ENCODE data around the gene HOXC5.

Gene HOXC5

DNA sequence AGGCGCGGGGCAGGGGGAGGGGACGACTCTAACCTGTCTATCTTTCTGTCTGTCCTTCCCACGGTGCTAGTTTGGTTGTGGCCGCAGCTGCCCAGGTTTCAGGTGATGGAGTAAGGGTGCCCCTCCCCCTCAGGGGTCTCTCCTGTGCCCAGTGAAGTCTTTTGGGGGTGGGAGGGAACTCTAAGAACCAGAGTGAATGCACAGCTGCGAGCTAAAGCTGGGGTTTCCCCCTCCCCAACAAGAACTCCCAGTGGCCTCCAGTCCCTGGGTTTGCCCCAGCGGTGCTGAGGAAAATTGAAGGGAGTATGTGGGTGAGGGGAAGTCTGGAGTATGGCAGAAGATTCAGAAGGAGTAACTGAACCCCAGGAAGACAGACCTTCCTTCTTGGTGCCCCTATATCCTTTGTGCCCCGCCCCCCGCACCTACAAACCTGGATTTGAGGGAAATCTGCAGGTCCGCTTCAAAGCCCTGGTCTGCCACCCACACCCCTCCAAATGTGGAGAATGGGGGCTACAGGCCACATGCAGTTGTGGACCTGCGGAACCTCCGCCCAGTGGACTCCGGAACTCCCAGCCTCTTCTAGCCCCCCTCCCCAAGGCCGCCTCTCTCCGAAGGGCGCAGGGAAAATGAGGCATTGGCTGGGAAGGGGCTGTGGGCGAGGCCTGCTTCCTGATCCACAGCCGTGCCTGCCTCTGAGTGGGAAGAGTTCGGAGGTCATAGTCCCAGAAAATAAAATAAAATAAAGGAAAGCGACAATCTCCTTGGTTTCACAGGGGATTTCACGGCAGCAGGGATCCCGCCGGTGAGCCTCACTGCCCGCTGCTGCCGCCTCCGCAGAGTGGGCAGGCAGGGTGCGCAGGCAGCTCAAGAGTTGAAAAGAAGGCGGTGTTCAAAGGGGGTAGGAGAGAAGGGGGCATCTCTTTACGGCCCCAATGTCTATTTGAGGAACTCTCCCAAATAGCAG is 36.3 kb upstream of the HOXC5 start:
- no peak for DNase-seq

DNA sequence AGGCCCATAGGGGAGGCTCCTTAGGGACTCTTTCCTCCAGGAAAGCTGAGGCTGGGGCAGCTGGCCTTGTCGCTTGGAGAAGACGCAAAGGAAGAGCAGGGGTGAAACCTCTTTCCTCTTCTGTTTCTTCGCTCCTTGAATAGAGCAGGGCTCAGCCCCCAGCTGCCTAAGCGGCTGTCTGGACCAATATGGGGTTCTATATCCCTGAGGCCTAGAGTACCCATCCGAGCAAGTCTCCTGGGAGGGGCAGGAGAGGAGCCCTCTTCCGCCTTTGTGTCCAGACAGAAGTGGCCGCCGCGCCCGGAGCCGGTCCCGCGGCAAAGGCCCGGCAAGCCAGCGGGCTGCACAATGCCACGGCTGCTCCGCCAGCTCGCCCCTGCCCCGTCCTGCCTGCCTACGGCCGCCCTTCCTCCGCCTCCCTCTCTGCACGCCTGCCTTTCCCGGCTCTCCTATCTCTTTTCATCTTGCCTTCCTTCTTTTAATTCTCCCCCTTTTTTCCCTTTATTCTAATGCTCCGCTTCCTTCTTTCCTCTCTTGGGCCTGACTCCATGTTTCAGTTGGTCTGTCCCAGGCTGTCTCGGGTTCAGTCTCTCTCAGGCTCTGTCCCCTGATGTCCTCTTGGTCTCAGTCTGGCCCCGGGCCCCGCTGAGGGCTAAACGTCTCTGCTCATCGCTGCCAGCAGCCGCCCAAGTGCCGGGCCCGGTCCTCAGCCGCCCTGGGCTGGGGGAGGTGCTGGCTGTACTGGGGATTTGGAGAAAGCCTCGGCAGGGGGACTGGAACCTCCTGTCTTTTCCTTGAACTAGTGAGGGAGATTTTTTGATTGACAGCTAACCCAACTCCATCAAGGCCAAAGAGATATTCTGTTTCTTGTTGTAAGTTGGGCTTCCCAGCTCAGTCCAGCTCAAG is 35.4 kb upstream of the HOXC5 start:
- DNase-seq, result no peak

DNA sequence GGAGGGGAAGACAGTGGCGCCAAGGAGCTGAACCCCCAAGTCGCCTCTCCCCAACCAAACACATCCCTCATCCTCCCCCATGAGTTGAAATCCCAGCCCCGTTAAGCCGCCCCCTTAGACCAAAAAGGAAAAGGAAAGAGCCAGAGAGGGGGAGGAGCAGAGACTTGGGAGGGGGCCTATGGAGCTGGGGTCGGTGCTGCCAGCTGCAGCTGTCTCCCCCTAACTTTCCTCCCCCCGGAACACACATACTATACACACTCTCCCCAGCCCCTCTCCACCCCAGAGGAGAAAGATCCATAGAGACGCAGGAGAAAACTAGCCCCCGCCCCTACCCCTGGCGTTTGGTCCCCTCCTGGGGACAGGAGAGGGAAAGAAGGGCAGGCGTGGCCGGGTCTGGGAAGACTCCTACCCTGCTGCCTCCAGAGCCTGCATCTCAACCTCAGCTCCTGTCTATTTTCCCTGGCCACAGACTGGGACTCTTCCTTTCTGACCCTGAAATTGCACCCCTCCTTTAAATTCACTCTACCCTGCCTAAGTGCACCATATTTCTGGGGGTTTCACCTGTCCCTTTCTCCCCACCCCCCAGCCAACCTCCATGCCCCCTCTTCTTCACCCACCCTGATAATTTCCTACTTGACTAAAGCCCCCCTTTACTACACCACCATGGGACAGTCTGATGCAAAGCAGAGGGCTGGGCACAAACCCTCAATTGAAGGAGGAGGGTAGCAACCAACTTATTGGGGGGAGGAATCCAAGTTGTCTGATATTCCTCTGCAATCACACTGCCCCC is 34.5 kb upstream of the HOXC5 start:
- DNase-seq, result no peak

DNA sequence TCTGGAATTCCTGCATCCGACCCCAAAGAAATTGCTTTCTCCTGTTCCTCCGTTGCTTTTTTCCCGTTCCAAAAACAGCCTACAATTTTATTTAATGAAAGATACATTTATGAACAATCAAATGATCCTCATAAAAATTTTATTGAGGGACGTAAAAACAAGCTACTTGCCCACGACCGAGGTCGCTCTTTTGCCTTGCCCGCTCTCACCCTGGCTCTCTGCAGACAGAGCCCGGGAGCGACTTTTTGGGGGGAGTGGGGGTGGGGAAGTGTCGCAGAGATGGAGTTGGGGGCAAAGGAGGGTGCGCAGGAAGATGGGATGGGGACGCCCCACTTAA is 34.0 kb upstream of the HOXC5 start:
- DNase-seq, result no peak

DNA sequence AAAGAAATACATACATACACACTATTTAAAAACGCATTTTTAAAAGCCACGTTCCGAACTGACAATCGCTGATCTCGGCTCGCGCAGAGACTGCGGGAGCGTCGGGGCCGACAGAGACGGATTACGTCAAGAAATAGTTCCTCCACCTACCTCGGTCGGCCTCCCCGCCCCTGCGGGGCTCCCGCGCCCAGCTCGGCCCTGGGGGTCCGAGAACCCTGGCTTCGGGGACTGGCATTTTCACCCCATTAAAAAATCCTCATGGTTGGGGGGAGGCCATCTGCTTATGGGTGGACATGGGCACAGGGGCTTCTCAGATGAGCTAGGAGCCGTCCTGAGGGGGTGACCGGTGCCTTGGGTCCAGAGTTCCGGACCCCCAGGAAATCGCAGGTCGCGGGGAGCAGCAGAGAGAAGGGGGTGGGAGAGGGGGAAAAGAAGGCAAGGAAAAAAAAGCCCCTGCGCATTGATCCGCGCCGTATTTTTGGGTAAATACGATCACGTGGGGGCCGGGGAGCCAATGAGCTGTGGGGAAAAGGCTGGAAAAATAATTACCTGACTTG is 33.2 kb upstream of the HOXC5 start:
- DNase-seq, result no peak

DNA sequence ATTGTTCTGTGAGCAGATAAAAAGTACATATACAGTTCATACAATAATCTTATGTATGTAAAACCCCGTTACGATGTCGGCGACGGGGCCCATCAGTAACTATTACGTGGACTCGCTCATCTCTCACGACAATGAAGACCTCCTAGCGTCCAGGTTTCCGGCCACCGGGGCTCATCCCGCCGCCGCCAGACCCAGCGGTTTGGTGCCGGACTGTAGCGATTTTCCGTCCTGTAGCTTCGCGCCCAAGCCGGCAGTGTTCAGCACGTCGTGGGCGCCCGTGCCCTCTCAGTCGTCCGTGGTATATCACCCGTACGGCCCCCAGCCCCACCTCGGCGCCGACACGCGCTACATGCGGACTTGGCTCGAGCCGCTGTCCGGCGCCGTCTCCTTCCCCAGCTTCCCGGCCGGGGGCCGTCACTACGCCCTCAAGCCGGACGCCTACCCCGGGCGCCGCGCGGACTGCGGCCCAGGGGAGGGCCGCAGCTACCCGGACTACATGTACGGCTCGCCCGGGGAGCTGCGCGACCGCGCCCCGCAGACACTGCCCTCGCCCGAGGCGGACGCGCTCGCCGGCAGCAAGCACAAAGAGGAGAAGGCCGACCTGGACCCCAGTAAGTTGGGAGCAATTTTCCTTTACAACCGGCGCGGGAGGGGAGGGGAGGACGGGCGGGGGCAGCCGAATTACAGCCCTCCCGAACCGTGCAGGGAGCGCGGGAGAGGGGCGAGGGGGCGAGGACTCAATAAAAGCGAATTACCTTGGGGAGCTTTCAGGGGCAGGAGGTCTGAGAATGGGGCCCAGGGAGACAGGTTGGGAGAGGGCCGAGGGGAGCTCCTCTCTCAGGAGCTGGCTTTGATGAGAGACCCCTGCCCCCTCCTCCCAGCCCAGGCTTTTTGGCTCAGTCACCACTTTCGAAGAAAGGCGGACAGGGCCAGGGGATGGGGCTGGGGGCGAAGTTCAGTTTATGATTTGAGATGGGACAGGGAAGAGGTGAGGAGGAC is 32.4 kb upstream of the HOXC5 start, which contains the start of gene HOXC9:
Gene HOXC9, plus strand, starts transcription at position 46 of the 999 bp plus-strand sequence. Its CDS starts 28 bp downstream, at position 74.
- DNase-seq, result no peak

DNA sequence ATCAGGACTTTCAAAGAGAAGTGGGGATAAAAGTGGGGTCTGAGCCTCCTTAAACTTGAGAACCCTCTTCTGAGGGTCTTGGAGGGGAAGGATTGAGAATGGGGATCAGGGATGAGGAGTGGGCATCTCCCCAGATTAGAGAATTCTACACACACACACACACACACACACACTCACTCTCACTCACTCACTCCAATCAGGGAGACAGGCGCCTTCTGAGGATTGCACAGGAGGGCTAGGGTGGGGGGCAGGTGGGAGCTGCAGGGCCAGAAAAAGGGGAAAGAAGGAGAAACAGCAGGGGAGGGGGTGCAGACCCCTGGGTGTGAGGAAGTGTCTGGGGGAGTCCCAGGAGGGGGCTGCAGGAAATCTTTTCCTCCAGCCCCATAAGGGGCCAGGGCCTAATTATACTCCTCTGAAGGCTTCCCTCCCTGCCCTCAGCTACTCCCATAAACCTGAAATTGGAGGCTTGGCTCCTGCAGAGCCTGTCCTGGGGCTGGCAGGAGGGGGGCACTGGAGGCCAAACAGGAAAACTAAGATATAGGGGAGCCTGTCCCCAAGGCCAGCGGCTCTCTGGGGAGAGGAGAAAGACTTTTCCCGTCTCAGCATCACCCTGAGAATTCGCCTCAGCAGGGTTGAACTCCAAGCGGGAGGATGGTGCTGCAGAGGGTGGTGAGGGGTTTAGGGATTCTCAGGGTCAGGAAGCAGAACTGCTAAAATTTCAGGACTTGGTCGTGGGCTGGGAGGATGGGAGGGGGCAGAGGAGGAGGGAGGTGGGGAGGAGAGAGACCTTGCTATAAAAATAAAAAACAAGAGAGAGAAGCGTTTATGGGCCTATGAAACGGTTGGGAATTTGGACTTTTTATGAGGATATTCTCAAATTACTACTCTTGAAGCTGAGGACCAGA is 31.3 kb upstream of the HOXC5 start:
- DNase-seq, result no peak

DNA sequence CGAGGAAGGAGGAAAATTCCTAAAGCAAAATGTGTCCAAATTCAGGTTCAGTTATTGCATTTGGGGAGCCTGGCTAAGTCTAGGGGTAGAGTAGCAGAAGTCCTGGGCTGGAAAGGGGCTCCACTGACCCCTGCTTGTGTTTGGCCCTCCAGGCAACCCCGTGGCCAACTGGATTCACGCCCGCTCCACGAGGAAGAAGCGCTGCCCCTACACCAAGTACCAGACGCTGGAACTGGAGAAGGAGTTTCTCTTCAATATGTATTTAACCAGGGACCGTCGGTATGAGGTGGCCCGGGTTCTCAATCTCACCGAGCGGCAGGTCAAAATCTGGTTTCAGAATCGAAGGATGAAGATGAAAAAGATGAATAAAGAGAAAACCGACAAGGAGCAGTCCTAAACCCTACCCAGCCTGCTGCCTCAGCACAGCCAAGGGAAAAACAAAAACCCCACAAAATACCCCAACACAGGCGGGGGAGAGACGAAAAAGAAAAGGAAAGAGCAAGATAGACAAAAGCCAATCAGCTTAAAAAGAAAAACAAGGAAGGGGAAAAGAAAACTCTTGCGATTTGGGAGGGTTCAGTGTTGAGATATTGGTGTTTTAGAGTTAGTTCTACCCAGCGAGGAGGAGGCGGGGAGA is 30.5 kb upstream of the HOXC5 start:
- DNase-seq, result no peak

DNA sequence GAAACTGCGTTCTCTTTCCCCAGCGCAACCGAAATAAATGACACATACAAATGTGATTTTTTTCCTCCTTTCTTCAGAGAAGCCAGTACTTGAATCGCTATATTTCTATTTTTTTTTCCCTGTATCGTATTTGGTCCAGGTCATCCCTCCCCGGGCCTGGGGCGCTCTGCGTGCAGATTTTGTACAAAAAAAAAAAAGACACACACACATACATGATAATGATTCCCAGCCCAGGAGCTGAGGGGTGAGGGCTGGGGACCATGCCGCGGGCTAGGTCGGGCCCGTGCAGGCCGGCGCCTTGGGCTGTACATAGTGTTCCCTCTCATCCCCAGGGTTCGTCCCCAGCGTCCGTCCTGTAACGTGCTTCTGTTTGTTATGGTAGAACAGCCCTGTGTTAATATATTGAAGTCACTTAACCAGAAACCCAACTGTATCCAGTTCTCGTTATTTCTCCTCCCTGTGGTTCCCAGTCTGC is 29.9 kb upstream of the HOXC5 start:
- no peak for DNase-seq

DNA sequence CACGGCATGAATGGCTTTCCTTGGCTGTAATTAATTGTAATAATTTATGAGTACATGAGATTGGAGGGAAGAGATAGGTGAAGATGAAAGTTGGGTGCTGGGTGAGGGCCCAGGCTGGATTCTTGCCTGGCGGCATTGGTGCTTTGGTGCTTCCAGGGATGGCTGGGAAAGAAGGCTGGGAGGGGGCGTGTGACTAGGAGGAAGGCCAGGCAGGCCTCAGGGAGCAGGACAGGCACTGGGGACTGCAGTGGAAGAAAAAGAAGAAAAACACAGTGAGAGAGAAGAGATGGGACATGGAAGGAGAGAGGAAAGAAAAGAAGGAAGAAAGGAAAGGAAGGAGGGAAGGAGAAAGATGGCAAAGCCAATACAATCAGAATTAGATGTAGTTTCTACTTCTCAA is 29.2 kb upstream of the HOXC5 start:
- no peak for DNase-seq

DNA sequence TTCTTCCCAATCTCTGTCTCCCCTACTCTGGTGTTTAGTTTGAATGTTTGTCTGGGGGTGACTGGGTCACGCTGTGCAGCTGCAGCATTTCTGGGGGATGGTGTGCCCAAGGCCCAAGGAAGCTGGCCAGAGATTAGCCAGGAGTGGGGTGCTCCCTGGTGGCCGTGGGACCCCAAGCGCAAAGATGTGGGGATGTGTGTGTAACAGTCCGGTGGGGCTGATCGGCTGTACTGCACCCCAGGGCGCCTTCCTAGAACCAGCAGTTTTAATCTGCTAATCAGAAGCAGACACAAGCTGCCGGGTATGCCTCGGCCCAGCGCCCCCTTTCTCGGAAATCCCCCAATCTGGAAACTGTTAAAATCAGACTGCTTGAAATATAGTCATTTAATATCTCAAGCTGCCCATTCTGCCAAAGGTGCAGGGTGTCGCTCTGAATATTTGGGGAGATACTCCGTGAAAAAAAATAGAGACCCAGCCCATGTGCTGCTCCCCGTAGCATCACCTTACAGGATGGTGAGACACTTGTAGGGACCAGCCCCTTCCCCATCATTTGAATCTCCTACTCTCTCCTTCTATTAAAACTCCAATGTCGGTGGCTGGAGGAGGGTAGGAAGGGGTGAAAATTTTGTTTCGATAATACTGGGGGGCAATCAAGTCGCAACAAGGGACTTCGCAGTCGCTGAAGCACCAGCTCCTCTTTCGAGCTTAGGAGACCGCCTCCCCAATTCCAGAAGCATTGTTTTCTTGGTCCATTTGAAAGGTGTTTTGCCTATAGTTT is 28.6 kb upstream of the HOXC5 start:
- no peak for DNase-seq

DNA sequence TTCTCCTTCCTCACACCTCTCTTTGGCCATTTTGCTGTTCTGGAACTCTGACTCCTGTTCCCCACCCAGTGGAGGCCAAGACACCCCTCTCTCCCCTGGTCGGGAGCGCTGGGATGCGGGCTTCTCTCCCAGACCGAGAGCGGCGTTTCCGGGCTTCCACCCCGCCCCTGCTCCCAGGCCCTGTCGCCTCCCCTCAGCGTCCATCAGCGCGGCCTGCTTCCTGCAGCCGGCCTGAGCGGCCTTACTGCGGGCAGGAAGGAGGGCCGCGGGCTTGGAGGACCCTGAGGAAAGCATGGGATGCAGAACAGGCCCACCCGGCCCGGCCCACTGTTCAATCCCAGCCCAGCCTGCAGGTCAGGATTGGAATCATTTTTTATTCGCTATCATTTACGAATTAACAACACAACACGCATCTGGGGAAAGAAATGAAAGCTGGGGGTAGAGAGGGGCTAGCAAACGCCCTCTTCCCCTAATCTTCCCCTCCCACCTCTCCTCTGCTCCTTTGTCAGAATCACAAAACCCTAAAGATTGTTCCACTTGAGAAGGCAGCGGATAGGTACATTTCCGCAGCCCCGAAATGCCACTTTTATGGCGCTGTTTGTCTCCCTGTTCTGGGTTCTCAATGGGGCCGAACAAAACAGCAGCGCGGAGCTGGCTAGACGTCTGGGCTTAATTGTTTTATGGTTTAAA is 27.9 kb upstream of the HOXC5 start:
- no peak for DNase-seq

DNA sequence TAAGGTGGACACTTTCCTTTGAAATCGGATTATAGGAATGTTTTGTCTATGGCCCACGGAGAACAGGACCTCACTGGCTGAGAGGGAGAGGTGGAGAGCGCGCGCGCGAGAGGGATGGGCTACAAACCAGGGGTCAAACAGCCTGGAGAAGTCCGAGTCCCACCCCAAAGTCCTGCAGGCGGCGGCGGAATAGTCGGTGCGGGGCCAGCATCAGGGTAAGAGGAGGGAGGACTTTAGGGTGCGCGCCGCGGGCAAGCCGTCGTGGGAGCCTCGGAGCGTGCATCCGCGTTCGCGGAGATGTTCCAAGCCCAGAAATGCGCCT is 27.4 kb upstream of the HOXC5 start:
- no peak for DNase-seq

DNA sequence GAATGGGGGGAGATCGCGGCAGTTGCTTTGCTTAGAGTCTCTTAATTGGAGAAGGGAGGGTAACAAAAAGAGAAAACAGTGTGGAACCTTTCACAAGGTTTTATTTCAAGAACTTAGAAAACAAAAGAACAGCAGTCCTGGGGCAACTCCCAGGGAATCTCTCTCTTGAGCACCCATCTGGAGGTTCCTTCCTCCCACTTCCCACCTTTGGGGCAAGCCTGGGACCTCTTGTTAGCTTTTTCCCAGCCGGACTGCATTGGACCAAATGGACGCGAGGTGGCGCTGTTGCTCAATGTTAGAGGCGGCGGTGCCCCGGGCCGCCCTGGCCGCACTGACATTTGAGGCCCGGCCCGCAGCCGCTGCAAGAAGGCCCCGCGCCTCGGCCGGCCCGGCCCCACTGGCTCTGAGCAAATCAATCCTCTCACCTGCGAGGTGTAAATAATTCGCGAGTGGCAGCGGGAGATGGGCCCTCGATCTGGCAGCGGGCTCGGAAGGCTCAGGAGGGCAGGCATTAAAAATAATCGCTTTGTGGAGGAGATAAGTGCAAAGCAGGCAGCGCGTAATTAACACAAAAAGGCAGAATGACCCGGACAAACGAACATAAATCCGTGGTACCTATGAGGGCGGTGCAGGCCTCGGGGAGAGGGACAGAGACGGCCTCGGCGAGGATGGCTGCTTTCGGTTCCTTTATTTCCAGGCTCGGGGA is 26.8 kb upstream of the HOXC5 start:
- DNase-seq, result no peak

DNA sequence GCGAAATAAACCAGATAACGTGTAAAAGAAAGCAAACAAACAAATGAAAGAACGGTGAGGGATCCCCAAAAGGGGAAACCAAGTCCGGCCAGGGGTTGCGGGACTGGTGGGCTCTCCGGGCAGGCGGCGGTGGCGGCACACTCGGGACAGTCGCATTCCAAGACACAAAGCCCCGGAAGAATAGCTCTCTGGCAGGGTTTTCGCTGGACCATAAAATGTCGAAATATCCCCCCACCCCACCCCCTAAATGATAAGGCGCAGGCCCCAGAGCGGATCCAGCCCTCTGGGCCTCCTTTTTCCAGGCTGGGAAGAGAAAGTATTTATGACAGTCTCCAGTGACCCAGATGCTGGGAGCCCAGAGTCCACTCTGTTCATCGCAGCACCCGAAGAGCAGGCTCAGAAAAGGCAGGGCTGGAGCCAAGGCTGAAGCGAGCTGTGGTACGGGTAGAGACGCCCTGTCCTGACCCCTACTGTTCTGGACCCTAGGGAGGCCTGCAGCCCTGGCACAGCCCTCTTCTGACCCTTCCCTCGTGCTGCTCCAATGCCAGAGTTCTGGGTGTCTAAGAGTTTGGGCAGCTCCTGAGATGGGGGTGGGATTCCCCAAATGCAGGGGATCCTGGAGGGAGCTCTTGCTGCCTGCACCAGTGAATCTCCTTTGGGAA is 26.2 kb upstream of the HOXC5 start:
- DNase-seq, result no peak

DNA sequence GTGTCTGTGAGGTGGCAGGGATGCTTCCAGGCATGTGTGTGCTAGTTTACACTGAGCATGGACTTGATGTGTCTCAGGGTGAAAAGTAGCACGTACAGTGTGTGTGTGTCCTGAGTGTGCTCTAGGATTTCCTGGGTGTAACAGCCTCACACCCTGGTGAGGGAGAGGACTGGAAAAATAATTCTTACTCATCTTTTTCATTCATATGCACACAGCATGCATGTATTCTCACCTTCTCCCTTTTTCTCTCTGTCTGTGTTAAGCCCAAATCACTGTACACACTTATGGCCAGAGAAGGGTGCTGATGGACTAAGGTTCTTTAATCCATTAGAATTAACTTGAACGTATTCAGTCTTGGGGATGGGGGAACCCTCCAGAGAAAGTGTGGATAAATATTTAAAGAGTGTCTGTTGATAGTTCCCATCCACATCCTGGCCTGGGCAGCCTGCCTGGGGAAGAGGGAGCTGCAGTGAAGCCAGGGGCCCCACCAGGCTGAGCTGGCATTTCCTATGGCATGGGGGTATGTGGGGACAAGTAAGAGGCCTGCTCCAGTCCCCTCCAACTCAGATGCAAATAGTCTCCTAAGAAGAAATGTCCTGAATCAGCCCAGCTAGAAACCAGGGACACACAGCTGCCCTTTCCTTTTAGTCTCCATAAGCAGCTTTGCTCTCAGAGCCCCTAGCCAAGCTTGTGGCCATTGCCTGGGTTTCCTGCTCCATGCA is 25.2 kb upstream of the HOXC5 start:
- no peak for DNase-seq

DNA sequence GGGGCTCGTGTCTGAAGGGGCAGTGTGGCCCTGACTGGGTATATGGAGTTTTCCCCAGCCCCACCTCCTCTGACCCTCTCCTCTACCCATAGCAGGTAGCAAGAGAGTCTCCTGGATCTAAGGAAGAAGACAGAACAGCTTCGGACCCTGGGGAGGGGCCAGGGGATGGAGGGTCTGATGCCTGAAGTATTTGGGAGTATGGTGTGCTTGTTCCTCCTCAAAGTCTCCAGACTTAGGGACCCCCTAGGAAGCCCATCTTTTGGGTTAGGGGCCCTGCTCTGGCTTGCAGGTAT is 24.6 kb upstream of the HOXC5 start:
- no peak for DNase-seq

Measured in NCI-H1417 treated with DMSO at 0.1 percent for 48 hours (cell line).